ENCODE data around the gene BMI1. TPM values are rescaled to one million over a fixed set of nuclear protein-coding genes. Genes with fewer than 3 reads are reported as not detected.

BMI1 gene
- total and polyA plus RNA-seq, 2 experiments from 2014 or later = 2.3 to 10.7 TPM

- TF ChIP-seq, protein P1, sequence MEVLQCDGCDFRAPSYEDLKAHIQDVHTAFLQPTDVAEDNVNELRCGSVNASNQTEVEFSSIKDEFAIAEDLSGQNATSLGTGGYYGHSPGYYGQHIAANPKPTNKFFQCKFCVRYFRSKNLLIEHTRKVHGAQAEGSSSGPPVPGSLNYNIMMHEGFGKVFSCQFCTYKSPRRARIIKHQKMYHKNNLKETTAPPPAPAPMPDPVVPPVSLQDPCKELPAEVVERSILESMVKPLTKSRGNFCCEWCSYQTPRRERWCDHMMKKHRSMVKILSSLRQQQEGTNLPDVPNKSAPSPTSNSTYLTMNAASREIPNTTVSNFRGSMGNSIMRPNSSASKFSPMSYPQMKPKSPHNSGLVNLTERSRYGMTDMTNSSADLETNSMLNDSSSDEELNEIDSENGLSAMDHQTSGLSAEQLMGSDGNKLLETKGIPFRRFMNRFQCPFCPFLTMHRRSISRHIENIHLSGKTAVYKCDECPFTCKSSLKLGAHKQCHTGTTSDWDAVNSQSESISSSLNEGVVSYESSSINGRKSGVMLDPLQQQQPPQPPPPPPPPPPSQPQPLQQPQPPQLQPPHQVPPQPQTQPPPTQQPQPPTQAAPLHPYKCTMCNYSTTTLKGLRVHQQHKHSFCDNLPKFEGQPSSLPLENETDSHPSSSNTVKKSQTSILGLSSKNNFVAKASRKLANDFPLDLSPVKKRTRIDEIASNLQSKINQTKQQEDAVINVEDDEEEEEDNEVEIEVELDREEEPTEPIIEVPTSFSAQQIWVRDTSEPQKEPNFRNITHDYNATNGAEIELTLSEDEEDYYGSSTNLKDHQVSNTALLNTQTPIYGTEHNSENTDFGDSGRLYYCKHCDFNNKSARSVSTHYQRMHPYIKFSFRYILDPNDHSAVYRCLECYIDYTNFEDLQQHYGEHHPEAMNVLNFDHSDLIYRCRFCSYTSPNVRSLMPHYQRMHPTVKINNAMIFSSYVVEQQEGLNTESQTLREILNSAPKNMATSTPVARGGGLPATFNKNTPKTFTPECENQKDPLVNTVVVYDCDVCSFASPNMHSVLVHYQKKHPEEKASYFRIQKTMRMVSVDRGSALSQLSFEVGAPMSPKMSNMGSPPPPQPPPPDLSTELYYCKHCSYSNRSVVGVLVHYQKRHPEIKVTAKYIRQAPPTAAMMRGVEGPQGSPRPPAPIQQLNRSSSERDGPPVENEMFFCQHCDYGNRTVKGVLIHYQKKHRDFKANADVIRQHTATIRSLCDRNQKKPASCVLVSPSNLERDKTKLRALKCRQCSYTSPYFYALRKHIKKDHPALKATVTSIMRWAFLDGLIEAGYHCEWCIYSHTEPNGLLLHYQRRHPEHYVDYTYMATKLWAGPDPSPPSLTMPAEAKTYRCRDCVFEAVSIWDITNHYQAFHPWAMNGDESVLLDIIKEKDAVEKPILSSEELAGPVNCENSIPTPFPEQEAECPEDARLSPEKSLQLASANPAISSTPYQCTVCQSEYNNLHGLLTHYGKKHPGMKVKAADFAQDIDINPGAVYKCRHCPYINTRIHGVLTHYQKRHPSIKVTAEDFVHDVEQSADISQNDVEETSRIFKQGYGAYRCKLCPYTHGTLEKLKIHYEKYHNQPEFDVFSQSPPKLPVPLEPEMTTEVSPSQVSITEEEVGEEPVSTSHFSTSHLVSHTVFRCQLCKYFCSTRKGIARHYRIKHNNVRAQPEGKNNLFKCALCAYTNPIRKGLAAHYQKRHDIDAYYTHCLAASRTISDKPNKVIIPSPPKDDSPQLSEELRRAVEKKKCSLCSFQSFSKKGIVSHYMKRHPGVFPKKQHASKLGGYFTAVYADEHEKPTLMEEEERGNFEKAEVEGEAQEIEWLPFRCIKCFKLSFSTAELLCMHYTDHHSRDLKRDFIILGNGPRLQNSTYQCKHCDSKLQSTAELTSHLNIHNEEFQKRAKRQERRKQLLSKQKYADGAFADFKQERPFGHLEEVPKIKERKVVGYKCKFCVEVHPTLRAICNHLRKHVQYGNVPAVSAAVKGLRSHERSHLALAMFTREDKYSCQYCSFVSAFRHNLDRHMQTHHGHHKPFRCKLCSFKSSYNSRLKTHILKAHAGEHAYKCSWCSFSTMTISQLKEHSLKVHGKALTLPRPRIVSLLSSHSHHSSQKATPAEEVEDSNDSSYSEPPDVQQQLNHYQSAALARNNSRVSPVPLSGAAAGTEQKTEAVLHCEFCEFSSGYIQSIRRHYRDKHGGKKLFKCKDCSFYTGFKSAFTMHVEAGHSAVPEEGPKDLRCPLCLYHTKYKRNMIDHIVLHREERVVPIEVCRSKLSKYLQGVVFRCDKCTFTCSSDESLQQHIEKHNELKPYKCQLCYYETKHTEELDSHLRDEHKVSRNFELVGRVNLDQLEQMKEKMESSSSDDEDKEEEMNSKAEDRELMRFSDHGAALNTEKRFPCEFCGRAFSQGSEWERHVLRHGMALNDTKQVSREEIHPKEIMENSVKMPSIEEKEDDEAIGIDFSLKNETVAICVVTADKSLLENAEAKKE (CRISPR knock-in tag; IDR thresholded peaks at IDR 0.05) = no peak
Measured at GRCh38 chr10:22332116-22332692, 11.3 kb downstream of the BMI1 start (continued).

DNA sequence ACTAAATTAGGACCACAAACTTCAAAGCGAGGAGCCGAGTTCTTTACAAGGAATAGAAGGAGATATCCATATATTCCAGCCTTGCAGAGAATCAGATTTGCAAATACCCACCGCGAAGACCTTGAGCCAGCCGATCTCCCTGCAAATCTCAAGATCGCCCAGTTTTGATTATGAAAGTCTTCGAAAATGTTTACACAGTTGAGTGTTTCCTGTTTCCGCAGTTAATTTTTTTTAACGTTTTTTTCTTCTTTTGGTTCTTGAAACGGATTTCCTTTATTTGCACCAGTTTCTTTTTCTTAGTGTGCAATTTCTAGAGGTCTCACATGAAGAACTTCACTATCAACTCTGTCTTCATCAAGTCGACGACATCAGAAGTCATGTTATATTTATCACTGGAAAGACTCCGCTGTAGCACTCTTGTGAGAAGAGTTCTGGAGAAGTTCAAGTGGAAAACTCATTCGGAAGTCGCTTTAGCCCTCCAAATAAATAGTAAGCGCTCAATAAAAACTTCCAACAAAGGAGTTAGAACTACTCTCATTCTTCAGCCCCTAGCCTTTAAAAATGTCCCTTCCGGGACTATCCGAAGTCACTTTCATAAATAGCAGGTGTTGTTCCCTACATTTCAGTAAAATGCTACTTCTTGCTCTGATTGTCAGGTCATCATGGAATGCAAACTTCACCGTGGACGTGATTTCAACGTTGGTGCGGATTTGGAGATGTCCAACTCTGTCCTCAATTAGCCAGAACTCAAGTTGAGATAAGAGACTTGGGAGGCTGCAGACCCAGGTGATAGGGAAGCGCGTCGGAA is 12.5 kb downstream of the BMI1 start:
- peak overlapping the region; percentile 79 for H3K4me2 ChIP-seq
- DNase-seq (ENCODE audit: low spot score) (no peak), ATAC-seq (no peak)
- Mint-ChIP-seq H3K27me3 (ENCODE audit: insufficient read depth, low read depth, poor library complexity) (peaks cover 87% of the 10 kb centered on the region), H3K4me1 (peaks cover 25% of the 10 kb centered on the region), H3K4me3 (peak overlapping the region; percentile 55), H3K9me3 (peaks cover 3% of the 10 kb centered on the region; the same call in 2 of the 3 replicates), H3K27ac (no peak overlapping the region), H3K36me3 (ENCODE audit: low read depth) (no peaks in the 10 kb centered on the region; the same call in 2 of the 3 replicates)
- TF ChIP-seq, protein P2, sequence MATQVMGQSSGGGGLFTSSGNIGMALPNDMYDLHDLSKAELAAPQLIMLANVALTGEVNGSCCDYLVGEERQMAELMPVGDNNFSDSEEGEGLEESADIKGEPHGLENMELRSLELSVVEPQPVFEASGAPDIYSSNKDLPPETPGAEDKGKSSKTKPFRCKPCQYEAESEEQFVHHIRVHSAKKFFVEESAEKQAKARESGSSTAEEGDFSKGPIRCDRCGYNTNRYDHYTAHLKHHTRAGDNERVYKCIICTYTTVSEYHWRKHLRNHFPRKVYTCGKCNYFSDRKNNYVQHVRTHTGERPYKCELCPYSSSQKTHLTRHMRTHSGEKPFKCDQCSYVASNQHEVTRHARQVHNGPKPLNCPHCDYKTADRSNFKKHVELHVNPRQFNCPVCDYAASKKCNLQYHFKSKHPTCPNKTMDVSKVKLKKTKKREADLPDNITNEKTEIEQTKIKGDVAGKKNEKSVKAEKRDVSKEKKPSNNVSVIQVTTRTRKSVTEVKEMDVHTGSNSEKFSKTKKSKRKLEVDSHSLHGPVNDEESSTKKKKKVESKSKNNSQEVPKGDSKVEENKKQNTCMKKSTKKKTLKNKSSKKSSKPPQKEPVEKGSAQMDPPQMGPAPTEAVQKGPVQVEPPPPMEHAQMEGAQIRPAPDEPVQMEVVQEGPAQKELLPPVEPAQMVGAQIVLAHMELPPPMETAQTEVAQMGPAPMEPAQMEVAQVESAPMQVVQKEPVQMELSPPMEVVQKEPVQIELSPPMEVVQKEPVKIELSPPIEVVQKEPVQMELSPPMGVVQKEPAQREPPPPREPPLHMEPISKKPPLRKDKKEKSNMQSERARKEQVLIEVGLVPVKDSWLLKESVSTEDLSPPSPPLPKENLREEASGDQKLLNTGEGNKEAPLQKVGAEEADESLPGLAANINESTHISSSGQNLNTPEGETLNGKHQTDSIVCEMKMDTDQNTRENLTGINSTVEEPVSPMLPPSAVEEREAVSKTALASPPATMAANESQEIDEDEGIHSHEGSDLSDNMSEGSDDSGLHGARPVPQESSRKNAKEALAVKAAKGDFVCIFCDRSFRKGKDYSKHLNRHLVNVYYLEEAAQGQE (IDR thresholded peaks at IDR 0.05; ENCODE audit: unreplicated experiment) = no peak
- TF ChIP-seq CTCF (conservative IDR thresholded peaks at IDR 0.05; ENCODE audit: low read depth in 2 of 2) (no peak), ZNF114 (CRISPR knock-in tag; IDR thresholded peaks at IDR 0.05) (no peak), STAT1 (IDR thresholded peaks at IDR 0.05; ENCODE audit: unreplicated experiment) (no peak), EZH2 (IDR thresholded peaks at IDR 0.05; ENCODE audit: low read depth, unreplicated experiment) (peak; percentile 91)
- no peaks in the 10 kb centered on the region for H3K36me3 ChIP-seq (ENCODE audit: insufficient read depth)
- H3K27me3 ChIP-seq (ENCODE audit: insufficient read depth) = peaks cover 100% of the 10 kb centered on the region
- no peak overlapping the region for H3K27ac ChIP-seq (ENCODE audit: low read depth)
- no peaks in the 10 kb centered on the region for H3K79me2 ChIP-seq (replicated peaks; ENCODE audit: insufficient read depth)
- no peak overlapping the region for H2AFZ ChIP-seq
- H4K20me1 ChIP-seq (replicated peaks; ENCODE audit: insufficient read depth) = peaks cover 38% of the 10 kb centered on the region; the same call in 1 of the 2 replicates
- H3F3A ChIP-seq (replicated peaks; ENCODE audit: low read depth) = peaks cover 24% of the 10 kb centered on the region
- H3K4me3 ChIP-seq = peak overlapping the region; percentile 50
- no peaks in the 10 kb centered on the region for H3K9me2 ChIP-seq (ENCODE audit: insufficient read depth)
- peaks cover 48% of the 10 kb centered on the region for H3K4me1 ChIP-seq (ENCODE audit: insufficient read depth)
